Muscle of leg (tissue), 11 donors: ENCODE results near the gene PRIM2. TPM values are rescaled to one million over a fixed set of nuclear protein-coding genes. Genes with fewer than 3 reads are reported as not detected.
"Not testable (repeated sequence)": the region's sequence is repeated elsewhere in the genome, so short reads cannot be mapped to it uniquely, and the experiment has no call there.

Experiments
- DNase-seq: peaks from one replicate; pipeline ENCODE4 v3.0.0; 2013
- H3K27ac ChIP-seq: one replicate; pipeline ENCODE4 v1.5.1; 2013; ENCODE audit warnings: mild to moderate bottlenecking, low read length, control low read depth
- H3K27me3 ChIP-seq: one replicate; pipeline ENCODE4 v1.6.1; 2013; ENCODE audit warnings: low read length; ENCODE audit not compliant: control insufficient read depth, insufficient read depth
- H3K36me3 ChIP-seq: one replicate; pipeline ENCODE4 v1.6.1; 2013; ENCODE audit warnings: low read length; ENCODE audit not compliant: control insufficient read depth, insufficient read depth
- H3K4me1 ChIP-seq: one replicate; pipeline ENCODE4 v1.6.1; 2013; ENCODE audit warnings: low read length; ENCODE audit not compliant: control insufficient read depth, insufficient read depth
- H3K4me3 ChIP-seq: one replicate; pipeline ENCODE4 v1.5.1; 2013; ENCODE audit warnings: low read length, control low read depth
- H3K9me3 ChIP-seq: replicated peaks from 2 replicates; pipeline ENCODE4 v1.6.1; 2013; ENCODE audit warnings: low read depth, low read length; ENCODE audit not compliant: control insufficient read depth
- WGBS: methylation state at CpG from one replicate; pipeline ENCODE4 v1.1.5; 2013; ENCODE audit warnings: missing lambda C conversion rate; ENCODE audit not compliant: insufficient coverage; 5-methylcytosine and 5-hydroxymethylcytosine counted together
- polyA plus RNA-seq, 8 donors: library from polyadenylated mRNA; unstranded; fragments of 120-200 nt; gene quantifications; one replicate each; pipeline versions ENCODE4 v1.2.1 to v1.2.3, GENCODE V29; 2013; ENCODE audit warnings: inconsistent platforms in 1 of 8, low replicate concordance in 1 of 8; ENCODE audit not compliant: insufficient read length in 8 of 8, insufficient read depth in 1 of 8
- total RNA-seq: library from RNA; stranded (reverse); fragments of 120-200 nt; gene quantifications from one replicate; pipeline ENCODE4 v1.2.4, GENCODE V29; 2013

The PRIM2 gene
- total and polyA plus RNA-seq, 9 donors, result 6.1 to 13.2 (median 7.0) TPM

DNA sequence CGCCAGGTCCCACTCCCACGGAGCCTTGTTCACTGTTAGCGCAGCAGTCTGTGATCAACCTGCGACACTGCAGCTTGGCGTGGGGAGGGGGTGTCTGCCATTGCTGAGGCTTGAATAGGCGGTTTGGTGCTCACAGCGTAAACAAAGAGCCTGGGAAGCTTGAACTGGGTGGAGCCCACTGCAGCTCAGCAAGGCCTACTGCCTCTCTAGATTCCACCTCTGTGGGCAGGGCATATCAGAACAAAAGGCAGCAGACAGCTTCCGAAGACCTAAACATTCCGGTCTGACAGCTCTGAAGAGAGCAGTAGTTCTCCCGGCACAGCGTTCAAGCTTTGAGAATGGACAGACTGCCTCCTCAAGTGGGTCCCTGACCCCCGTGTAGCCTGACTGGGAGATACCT lies 29.3 kb upstream of the PRIM2 start:
- H3K4me3 ChIP-seq, H3K27me3 ChIP-seq, H3K9me3 ChIP-seq, DNase-seq, H3K27ac ChIP-seq, H3K4me1 ChIP-seq, H3K36me3 ChIP-seq: not testable (repeated sequence)
- 84% methylated on average over 11 of the region's 12 CpGs for WGBS

DNA sequence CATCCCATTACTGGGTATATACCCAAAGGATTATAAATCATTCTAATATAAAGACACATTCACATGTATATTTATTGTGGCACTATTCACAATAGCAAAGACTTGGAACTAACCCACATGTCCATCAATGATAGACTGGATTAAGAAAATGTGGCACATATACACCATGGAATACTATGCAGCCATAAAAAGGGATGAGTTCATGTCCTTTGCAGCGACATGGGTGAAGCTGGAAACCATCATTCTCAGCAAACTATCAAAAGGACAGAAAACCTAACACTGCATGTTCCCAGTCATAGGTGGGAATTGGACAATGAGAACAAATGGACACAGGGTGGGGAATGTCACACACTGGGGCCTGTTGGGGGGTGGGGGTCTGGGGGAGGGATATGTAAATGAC lies 24.0 kb upstream of the PRIM2 start:
- DNase-seq, H3K9me3 ChIP-seq, H3K4me3 ChIP-seq, H3K36me3 ChIP-seq, H3K4me1 ChIP-seq, H3K27me3 ChIP-seq, H3K27ac ChIP-seq: not testable (repeated sequence)
- WGBS, result no CpG with 5 or more reads among the region's 1 CpG

DNA sequence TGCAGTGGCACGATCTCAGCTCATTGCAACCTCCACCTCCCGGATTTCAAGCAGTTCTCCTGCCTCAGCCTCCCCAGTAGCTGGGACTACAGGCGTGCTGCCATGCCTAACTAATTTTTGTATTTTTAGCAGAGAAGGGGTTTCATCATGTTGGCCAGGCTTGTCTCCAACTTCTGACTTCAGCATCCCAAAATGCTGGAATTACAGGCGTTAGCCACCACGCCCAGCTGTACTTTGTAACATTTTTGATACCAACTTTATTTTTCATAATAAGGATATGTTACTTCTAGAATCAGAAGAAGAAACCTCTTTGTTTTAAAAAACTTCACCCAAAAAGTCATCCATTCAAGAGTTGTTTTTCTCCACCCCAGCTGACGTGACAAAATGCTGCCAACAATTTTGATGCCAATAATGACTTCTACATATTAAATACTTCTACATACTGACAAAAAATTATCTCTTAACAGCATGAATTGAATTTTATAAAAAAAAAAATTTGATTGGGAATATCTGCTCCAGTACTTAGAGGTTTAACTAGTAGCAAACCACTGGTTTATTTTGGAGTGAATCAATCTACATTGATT lies 22.5 kb upstream of the PRIM2 start:
- Histone ChIP-seq H3K9me3 (no peaks in the 10 kb centered on the region), H3K36me3 (no peaks in the 10 kb centered on the region), H3K4me3 (no peak overlapping the region), H3K27me3 (no peaks in the 10 kb centered on the region), H3K4me1 (peaks cover 4% of the 10 kb centered on the region), H3K27ac (no peak overlapping the region)
- peak; percentile 65 for DNase-seq
- WGBS, result 40% methylated on average over 2 of the region's 6 CpGs

DNA sequence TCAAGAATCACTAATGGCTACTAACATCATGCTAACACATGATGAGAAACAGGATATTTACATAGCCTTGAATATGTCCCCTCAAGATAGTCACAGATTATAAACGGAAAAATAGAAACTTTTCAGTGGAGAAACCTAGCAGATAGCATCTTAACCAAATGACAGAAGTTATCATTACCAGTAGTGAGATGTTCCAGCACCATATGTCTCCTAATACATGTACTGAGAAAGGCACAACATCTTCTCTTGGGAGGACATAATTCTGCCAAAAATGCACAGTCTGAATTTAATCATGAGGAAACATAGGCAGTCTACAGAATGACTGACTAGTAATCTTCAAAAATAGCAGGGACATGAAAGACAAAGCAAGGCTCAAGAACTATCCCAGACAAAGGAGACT lies 19.9 kb upstream of the PRIM2 start:
- Histone ChIP-seq H3K36me3 (no peaks in the 10 kb centered on the region), H3K9me3 (no peaks in the 10 kb centered on the region), H3K27ac (no peak overlapping the region), H3K27me3 (no peaks in the 10 kb centered on the region), H3K4me1 (peaks cover 7% of the 10 kb centered on the region), H3K4me3 (no peak overlapping the region)
- whole genome bisulfite sequencing, result no CpG with 5 or more reads among the region's 1 CpG
- no peak for DNase-seq

DNA sequence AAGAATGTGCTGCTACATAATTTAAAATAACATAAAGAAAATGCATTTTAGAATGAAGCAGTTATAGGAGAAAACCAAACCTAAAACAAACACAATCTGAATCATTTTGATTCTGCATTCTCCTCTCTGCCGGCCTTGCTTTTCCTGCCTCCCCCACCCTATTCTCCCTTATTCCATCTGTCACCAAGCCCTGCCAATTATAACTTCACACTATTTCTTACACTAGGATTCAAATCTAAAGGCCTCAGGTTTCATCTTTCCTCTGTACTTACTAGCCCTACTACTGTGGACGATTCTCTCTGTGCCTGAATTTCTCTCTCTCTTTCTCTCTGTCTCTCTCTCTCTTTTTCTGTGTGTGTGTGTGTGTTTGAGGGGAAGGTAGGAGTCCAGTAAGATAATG lies 18.7 kb upstream of the PRIM2 start:
- WGBS, result 50% methylated on average over 1 of the region's 2 CpGs
- Histone ChIP-seq H3K27ac (no peak overlapping the region), H3K9me3 (no peaks in the 10 kb centered on the region), H3K4me1 (peaks cover 7% of the 10 kb centered on the region), H3K36me3 (no peaks in the 10 kb centered on the region), H3K27me3 (no peaks in the 10 kb centered on the region), H3K4me3 (no peak overlapping the region)
- DNase-seq, result peak; percentile 28

DNA sequence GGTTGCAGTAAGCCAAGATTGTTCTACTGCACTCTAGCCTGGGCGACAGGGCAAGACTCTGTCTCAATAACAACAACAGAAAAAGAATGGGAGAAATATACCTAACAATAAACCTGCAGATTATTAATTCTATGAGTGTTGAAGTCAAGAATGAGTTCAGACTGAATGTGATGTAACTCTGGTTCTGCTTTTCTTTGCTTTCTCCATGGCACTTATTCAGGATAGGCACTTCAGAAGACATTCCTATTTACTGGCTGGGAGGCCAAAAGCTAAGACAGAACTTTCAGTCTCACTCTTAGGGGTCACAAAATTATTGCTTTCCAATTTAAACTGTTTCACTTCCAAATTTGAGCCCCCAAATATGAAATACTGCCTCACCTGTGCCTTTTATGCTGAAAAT lies 15.7 kb upstream of the PRIM2 start:
- Histone ChIP-seq H3K4me1 (peaks cover 12% of the 10 kb centered on the region), H3K9me3 (no peaks in the 10 kb centered on the region), H3K4me3 (no peak overlapping the region), H3K36me3 (no peaks in the 10 kb centered on the region), H3K27ac (no peak overlapping the region), H3K27me3 (no peaks in the 10 kb centered on the region)
- DNase-seq, result no peak
- no CpG with 5 or more reads among the region's 1 CpG for WGBS

DNA sequence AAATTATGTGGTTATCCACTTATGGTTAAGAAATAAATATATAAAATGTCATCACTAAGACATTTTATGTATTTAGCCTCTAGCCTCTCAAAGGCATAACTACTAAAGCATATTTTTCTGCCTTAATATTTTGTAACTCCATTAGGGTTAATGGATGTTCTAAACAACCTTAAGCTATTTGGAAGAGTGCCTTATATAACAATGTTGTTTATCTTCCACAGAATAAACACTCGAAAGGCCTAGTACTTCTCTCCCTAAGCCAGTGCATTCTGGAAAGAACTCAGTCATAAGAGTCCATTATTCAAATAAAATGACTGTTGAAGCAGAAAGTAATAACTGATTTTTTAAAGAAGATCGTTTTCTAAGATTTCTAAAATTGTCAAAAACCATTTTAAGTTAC lies 15.0 kb upstream of the PRIM2 start:
- no peak overlapping the region for H3K4me3 ChIP-seq
- H3K36me3 ChIP-seq, result no peaks in the 10 kb centered on the region
- WGBS, result no CpG with 5 or more reads among the region's 2 CpGs
- no peaks in the 10 kb centered on the region for H3K9me3 ChIP-seq
- no peak overlapping the region for H3K27ac ChIP-seq
- H3K27me3 ChIP-seq, result no peaks in the 10 kb centered on the region
- H3K4me1 ChIP-seq, result peaks cover 12% of the 10 kb centered on the region
- no peak for DNase-seq

DNA sequence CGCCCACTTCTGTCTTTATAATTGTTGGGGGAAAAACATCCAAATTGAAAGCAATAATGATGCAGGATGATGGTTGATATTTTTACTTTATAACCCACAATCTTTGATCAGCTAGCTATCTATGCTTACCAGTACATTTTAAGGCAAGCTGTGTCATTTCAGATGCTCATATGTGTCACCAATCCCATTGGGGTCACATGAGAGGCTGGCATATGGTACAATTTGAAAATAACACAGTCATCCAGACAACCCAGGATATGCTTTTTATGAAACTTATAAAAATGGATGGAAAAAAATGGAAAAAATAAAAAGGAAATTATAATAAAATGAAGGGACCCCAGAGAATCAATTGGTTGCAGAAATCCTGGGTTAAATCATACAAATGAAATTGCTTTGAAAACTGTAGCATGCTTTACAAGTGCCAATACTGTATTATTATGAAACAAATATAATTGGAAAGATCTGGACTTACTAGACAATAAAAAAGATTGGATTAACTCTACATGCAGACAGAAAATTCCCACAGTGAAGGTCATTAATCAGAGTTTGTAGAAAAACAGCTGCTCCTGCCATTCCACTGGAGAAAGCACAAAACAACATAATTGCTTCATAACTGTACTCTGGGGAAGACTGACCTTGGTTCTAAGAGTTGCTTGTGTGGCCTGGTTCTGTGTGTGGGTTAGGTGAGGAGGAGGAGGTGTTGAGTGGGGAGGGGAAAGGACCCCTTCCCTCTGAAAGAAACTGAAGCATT lies 13.3 kb upstream of the PRIM2 start:
- DNase-seq, result peak; percentile 95

DNA sequence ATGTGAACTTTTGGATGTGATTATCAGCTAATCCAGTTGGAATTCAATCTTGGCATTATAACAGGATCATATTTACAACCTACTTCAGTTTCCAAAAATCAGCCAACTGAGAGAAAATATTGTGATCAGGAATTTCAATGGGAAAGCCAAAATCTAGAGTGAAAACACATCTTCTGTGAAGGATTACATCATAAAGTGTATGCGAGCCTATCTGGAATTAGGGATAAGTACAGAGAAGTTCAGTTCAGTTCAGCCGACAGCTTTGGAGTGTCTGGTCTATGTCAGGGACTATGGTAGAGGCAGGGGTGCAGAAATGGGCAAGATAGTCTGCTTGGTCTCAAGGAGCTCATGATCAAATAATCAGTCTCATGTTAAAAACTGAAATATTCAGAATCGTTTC lies 12.3 kb upstream of the PRIM2 start:
- Histone ChIP-seq H3K27ac (peak overlapping the region; percentile 62), H3K36me3 (no peaks in the 10 kb centered on the region), H3K4me3 (no peak overlapping the region), H3K9me3 (no peaks in the 10 kb centered on the region), H3K27me3 (no peaks in the 10 kb centered on the region), H3K4me1 (peaks cover 9% of the 10 kb centered on the region)
- 0% methylated on average over 2 of the region's 3 CpGs for WGBS
- DNase-seq, result peak; percentile 88

More for the DNA sequence above, 13.3 kb upstream of the PRIM2 start:
- Histone ChIP-seq H3K27me3 (no peaks in the 10 kb centered on the region), H3K4me1 (peaks cover 12% of the 10 kb centered on the region), H3K36me3 (no peaks in the 10 kb centered on the region), H3K27ac (peak overlapping the region; percentile 62), H3K4me3 (no peak overlapping the region), H3K9me3 (no peaks in the 10 kb centered on the region)
- no CpG with 5 or more reads among the region's 1 CpG for WGBS

DNA sequence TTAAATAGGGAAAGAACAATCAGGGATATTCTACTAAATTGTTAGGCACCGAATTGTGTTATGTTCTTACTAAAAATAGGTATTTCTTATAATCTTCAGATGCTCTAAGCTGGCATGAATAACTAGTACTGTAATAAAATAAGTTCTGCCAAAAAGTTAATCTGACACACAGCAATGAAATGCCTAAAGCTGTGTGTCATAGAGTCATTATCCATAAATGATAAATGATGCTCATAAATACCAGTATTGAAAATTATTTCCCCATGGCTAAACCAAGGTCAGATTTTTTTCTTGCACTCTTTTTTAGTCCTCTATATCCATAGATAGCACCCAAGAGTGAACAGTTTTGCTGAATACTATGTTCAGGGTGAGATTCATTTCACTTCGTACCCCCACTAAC lies 11.7 kb upstream of the PRIM2 start:
- no CpG with 5 or more reads among the region's 2 CpGs for WGBS
- peak overlapping the region; percentile 62 for H3K27ac ChIP-seq
- DNase-seq, result peak; percentile 51
- no peaks in the 10 kb centered on the region for H3K36me3 ChIP-seq
- no peaks in the 10 kb centered on the region for H3K27me3 ChIP-seq
- H3K4me3 ChIP-seq, result no peak overlapping the region
- peaks cover 7% of the 10 kb centered on the region for H3K4me1 ChIP-seq
- no peaks in the 10 kb centered on the region for H3K9me3 ChIP-seq
